SK-N-SH treated with all-trans-retinoic acid at 6 μM for 48 hours (cell line): Measurements from ENCODE around the gene SHISA4.

ENCODE experiments used
- OSR1 ChIP-seq: fragments of 250-450 bp; sonication (Bioruptor Pico); IDR thresholded peaks from 2 replicates; pipeline ENCODE4 v1.8.0; 2022; ENCODE audit warnings: moderate library complexity, mild to moderate bottlenecking, inconsistent platforms
- TCF4 ChIP-seq: fragments of 250-450 bp; sonication (Bioruptor Pico); IDR thresholded peaks from 2 replicates; pipeline ENCODE4 v1.8.0; 2021; ENCODE audit warnings: mild to moderate bottlenecking, moderate library complexity, borderline replicate concordance
- TF ChIP-seq, protein P1 (sequence below): fragments of 250-450 bp; sonication (Bioruptor Pico); IDR thresholded peaks from 2 replicates; pipeline ENCODE4 v1.8.0; 2020; ENCODE audit warnings: mild to moderate bottlenecking, moderate library complexity, borderline replicate concordance

GRCh38 chr1:201882665-201883132 is 6.0 kb upstream of the SHISA4 start:
- TF ChIP-seq OSR1 (CRISPR knock-in tag) (no peak), TCF4 (CRISPR knock-in tag) (no peak)
- TF ChIP-seq, protein P1, sequence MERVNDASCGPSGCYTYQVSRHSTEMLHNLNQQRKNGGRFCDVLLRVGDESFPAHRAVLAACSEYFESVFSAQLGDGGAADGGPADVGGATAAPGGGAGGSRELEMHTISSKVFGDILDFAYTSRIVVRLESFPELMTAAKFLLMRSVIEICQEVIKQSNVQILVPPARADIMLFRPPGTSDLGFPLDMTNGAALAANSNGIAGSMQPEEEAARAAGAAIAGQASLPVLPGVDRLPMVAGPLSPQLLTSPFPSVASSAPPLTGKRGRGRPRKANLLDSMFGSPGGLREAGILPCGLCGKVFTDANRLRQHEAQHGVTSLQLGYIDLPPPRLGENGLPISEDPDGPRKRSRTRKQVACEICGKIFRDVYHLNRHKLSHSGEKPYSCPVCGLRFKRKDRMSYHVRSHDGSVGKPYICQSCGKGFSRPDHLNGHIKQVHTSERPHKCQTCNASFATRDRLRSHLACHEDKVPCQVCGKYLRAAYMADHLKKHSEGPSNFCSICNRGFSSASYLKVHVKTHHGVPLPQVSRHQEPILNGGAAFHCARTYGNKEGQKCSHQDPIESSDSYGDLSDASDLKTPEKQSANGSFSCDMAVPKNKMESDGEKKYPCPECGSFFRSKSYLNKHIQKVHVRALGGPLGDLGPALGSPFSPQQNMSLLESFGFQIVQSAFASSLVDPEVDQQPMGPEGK (CRISPR knock-in tag): no peak
